Peyer's patch (tissue), 4 donors: ENCODE results near the gene ANGPTL4.
"Not testable (repeated sequence)": the region's sequence is repeated elsewhere in the genome, so short reads cannot be mapped to it uniquely, and the experiment has no call there.

Experiments used
- POLR2A ChIP-seq, 2 donors: fragments of 450-650 bp; IDR thresholded peaks; one replicate each; pipeline ENCODE4 v1.5.1; 2017; ENCODE audit warnings: antibody characterized with exemption in 2 of 2, mild to moderate bottlenecking in 2 of 2, moderate library complexity in 2 of 2
- TF ChIP-seq, protein P1 (sequence below), 6 experiments: fragments of 450-650 bp in 4 of 6; fragments of 200-600 bp in 2 of 6; sonication (generic) in 1 of 6; IDR thresholded peaks; one replicate each; pipeline ENCODE4 v1.5.1; 2017 to 2019; ENCODE audit warnings: antibody characterized with exemption in 6 of 6, mild to moderate bottlenecking in 3 of 6, moderate library complexity in 1 of 6

DNA sequence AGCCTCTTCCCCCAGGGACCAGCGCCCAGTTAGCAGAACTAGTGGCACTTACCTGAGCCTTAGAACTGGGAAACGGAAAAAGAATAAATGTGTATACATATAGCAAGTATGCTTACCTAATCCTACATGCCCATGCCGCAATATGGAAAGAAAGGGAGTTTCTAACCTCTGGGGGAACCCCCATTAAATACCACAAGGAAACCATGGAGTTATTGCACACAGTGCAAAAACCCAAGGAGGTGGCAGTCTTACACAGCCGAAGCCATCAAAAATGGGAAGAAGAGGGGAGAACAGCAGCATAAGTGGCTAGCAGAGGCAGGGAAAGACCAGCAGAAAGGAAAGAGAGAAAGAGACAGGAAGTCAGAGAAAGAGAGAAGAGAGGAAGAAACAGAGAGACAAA lies 20.6 kb downstream of the ANGPTL4 start:
- TF ChIP-seq, protein P1, sequence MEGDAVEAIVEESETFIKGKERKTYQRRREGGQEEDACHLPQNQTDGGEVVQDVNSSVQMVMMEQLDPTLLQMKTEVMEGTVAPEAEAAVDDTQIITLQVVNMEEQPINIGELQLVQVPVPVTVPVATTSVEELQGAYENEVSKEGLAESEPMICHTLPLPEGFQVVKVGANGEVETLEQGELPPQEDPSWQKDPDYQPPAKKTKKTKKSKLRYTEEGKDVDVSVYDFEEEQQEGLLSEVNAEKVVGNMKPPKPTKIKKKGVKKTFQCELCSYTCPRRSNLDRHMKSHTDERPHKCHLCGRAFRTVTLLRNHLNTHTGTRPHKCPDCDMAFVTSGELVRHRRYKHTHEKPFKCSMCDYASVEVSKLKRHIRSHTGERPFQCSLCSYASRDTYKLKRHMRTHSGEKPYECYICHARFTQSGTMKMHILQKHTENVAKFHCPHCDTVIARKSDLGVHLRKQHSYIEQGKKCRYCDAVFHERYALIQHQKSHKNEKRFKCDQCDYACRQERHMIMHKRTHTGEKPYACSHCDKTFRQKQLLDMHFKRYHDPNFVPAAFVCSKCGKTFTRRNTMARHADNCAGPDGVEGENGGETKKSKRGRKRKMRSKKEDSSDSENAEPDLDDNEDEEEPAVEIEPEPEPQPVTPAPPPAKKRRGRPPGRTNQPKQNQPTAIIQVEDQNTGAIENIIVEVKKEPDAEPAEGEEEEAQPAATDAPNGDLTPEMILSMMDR (IDR thresholded peaks at IDR 0.05) = not testable (repeated sequence)
- not testable (repeated sequence) for TF ChIP-seq POLR2A (IDR thresholded peaks at IDR 0.05)
